Muscle of leg (tissue), 11 donors: ENCODE results near the gene CPNE5. TPM values are rescaled to one million over a fixed set of nuclear protein-coding genes. Genes with fewer than 3 reads are reported as not detected.

ENCODE experiments used
- DNase-seq: peaks from one replicate; pipeline ENCODE4 v3.0.0; 2013
- H3K27ac ChIP-seq: one replicate; pipeline ENCODE4 v1.5.1; 2013; ENCODE audit warnings: mild to moderate bottlenecking, low read length, control low read depth
- H3K27me3 ChIP-seq: one replicate; pipeline ENCODE4 v1.6.1; 2013; ENCODE audit warnings: low read length; ENCODE audit not compliant: control insufficient read depth, insufficient read depth
- H3K36me3 ChIP-seq: one replicate; pipeline ENCODE4 v1.6.1; 2013; ENCODE audit warnings: low read length; ENCODE audit not compliant: control insufficient read depth, insufficient read depth
- H3K4me1 ChIP-seq: one replicate; pipeline ENCODE4 v1.6.1; 2013; ENCODE audit warnings: low read length; ENCODE audit not compliant: control insufficient read depth, insufficient read depth
- H3K4me3 ChIP-seq: one replicate; pipeline ENCODE4 v1.5.1; 2013; ENCODE audit warnings: low read length, control low read depth
- H3K9me3 ChIP-seq: replicated peaks from 2 replicates; pipeline ENCODE4 v1.6.1; 2013; ENCODE audit warnings: low read depth, low read length; ENCODE audit not compliant: control insufficient read depth
- WGBS: methylation state at CpG from one replicate; pipeline ENCODE4 v1.1.5; 2013; ENCODE audit warnings: missing lambda C conversion rate; ENCODE audit not compliant: insufficient coverage; 5-methylcytosine and 5-hydroxymethylcytosine counted together
- polyA plus RNA-seq, 8 donors: library from polyadenylated mRNA; unstranded; fragments of 120-200 nt; gene quantifications; one replicate each; pipeline versions ENCODE4 v1.2.1 to v1.2.3, GENCODE V29; 2013; ENCODE audit warnings: inconsistent platforms in 1 of 8, low replicate concordance in 1 of 8; ENCODE audit not compliant: insufficient read length in 8 of 8, insufficient read depth in 1 of 8
- total RNA-seq: library from RNA; stranded (reverse); fragments of 120-200 nt; gene quantifications from one replicate; pipeline ENCODE4 v1.2.4, GENCODE V29; 2013

Gene CPNE5
- total and polyA plus RNA-seq, 9 donors, result 4.9 to 17.8 (median 8.2) TPM

DNA sequence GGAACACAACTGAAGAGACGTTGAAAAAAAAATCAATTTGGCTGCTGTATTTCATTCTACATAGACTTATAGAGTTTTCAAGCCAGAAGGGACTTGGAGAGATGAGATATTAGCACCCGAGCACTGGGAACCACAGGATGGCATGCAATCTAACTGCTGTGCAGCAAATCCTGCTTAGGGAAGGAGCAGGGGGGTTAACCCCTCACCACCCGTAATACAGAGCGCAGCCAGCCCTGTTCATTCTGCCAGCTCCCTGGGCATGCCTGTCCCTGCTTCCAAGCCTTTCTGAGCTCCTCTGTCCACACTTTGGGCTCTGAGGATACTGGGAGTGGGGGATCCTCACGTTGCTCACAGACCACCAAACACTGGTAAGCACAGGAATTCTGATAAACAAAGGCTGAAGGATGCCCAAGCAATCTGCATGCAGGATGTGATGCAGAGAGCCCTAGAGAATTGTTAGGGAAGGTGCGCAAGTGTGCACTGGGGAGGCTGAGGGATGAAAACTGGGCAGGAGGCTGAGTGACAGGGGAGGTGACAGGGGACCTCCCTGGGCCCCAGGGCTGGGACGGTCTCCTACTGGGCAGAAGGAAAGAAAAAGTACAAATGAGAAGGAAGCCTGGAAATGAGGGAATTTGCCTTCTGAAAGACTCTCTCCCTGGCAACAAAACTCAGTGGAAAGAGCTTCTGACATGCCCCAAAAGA is 34.0 kb downstream of the CPNE5 start:
- Histone ChIP-seq H3K36me3 (no peaks in the 10 kb centered on the region), H3K27ac (no peak overlapping the region), H3K9me3 (no peaks in the 10 kb centered on the region), H3K4me3 (no peak overlapping the region), H3K4me1 (peaks cover 8% of the 10 kb centered on the region), H3K27me3 (peaks cover 5% of the 10 kb centered on the region)
- 83% methylated on average over 1 of the region's 7 CpGs for WGBS
- DNase-seq, result no peak

DNA sequence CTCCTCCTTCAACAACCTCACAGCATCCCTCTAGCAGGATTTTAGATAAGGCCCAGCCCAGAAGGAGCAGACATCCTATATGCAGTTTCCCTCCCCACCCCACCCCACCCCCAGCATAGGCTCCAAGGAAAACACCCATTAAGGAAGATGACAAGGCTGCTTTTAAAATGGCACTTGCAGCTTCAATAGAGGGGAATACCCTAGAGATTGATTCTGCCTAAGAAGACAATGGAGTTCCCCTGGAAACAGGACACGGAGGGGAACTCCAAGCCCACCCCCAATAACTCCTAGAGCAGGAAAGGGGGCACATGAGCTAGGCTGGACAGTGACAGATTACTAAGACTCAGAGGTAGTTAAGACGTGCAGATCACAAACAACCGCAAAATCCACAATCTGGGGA is 34.7 kb downstream of the CPNE5 start:
- no peaks in the 10 kb centered on the region for H3K9me3 ChIP-seq
- H3K27me3 ChIP-seq, result peaks cover 5% of the 10 kb centered on the region
- H3K36me3 ChIP-seq, result no peaks in the 10 kb centered on the region
- peaks cover 5% of the 10 kb centered on the region for H3K4me1 ChIP-seq
- no peak overlapping the region for H3K4me3 ChIP-seq
- no peak overlapping the region for H3K27ac ChIP-seq
- 40% methylated on average over 1 of the region's 3 CpGs for WGBS
- no peak for DNase-seq

DNA sequence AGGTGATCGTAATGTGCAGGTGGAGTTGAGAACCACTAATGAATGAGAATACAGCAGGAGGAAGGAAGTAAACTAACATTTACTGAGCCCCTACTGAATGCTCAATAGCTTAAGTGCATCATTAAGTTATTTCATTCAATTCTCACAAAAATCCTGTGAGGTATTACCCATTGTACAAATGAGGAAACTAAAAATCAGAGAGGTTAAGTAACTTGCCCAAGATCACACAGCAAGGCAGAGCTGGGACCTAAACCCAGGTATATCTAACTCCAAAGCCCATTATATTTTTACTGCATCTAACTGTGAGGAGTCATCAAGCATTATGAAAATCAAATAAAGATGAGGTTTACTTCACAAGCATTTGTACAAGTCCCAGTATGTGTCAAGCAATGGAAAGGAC is 35.3 kb downstream of the CPNE5 start:
- no peak overlapping the region for H3K27ac ChIP-seq
- no peaks in the 10 kb centered on the region for H3K36me3 ChIP-seq
- no peak overlapping the region for H3K4me3 ChIP-seq
- DNase-seq, result no peak
- H3K4me1 ChIP-seq, result peaks cover 5% of the 10 kb centered on the region
- no peaks in the 10 kb centered on the region for H3K9me3 ChIP-seq
- WGBS, result no CpG with 5 or more reads among the region's 1 CpG
- peaks cover 5% of the 10 kb centered on the region for H3K27me3 ChIP-seq

DNA sequence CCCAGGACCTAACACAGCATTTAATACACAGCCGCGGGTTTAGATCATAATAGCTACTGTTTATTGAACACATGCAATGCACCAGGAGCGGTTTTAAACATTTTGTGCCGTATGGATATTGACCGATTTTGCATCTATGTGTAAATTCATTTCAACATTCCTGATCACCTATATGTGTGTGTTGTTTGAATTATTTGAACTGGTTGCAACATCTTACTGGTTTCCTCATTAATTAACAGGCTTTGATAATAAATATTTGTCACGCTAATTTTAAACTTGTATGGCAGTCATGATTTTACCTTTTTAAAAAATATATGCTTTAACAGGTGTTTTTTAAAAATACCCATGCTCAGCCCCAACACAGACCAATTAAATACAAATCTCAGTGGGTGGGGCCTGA is 35.8 kb downstream of the CPNE5 start:
- WGBS, result no CpG with 5 or more reads among the region's 6 CpGs
- Histone ChIP-seq H3K9me3 (no peaks in the 10 kb centered on the region), H3K4me1 (peaks cover 5% of the 10 kb centered on the region), H3K27me3 (peaks cover 5% of the 10 kb centered on the region), H3K36me3 (no peaks in the 10 kb centered on the region), H3K4me3 (no peak overlapping the region), H3K27ac (no peak overlapping the region)
- DNase-seq, result no peak

DNA sequence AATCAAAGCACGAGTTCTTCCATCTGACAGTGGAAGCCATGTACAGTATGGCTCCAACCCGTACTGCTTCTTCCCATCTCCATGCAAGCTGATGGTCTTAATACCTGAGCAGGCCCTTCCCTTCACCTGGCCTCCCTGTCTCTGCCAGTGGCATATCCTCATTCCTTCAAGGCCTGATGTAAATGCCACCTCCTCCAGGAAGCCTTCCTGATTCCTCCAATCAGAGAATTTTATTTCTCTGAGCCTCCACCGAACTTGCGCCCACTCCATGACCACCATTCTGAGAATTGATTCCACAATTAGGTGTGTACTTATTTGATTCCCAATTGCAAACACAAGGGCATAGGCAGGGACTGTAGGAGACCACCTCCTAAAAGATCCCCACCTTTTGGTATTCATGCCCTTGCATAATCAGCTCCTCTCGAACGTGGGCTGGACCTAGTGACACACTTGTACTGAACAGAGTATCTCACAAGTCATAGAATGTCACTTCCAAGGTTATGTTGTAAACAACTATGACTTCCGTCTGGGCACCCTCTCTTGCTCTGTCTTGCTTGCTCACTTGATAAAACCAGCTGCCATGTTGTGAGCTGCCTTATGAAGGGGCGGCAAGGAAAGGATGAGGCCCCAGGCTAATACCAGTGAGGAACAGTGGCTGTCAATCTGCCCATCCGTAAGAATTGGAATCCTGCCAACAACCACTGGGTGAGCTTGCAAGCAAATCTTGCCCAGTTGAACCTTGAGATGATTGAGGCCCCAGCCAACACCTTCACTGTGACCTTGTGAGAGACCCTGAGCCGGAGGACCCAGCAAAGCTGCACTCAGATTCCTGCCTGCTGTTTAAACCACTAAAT is 38.8 kb downstream of the CPNE5 start:
- Histone ChIP-seq H3K9me3 (no peaks in the 10 kb centered on the region), H3K4me3 (no peak overlapping the region), H3K27me3 (peaks cover 3% of the 10 kb centered on the region), H3K36me3 (no peaks in the 10 kb centered on the region), H3K27ac (no peak overlapping the region), H3K4me1 (peaks cover 5% of the 10 kb centered on the region)
- DNase-seq, result no peak
- WGBS, result 72% methylated on average over 7 of the region's 10 CpGs

DNA sequence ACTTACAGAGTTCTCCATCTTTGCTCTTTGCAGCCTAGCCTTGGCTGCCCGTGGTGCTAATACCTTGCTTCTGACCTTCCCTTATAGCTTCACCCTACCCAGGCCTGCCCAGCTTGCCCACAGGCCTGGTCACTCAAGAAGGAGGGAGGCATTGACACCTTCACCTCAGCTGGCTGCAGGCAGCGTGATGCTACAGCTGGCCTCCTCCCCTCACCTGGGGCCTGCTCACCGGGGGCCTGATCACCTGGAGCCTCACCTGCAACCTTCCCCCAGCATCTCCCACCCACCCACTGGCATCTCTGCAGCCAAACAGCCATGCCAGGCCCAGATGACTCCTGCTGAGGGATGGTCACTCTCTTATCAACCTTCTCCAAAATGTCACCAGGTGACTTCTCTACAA is 40.4 kb downstream of the CPNE5 start:
- Histone ChIP-seq H3K4me1 (peaks cover 12% of the 10 kb centered on the region), H3K9me3 (no peaks in the 10 kb centered on the region), H3K27ac (no peak overlapping the region), H3K4me3 (no peak overlapping the region), H3K36me3 (no peaks in the 10 kb centered on the region), H3K27me3 (no peaks in the 10 kb centered on the region)
- WGBS, result 74% methylated on average over 2 of the region's 3 CpGs
- DNase-seq, result no peak

DNA sequence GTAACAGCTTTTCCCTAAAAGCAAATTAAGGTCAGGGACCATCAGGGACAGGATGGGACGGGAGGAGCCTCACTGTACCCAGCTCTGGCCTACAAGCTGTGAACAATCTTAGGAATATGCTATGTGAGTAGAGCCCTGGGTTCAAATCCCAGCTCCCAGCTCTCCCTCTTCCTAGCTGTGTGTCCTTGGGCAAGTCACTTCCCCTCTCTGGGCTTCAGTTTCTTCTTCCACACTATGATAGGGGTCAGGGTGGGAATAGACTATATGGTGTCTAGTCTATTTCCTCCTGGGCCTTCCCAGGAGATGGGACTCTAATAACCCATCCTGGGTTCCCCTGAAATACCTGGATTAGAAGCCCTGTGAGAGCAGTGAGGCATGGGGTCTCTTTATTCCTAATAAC is 41.6 kb downstream of the CPNE5 start:
- Histone ChIP-seq H3K27ac (no peak overlapping the region), H3K4me3 (no peak overlapping the region), H3K9me3 (no peaks in the 10 kb centered on the region), H3K36me3 (no peaks in the 10 kb centered on the region), H3K4me1 (peaks cover 23% of the 10 kb centered on the region), H3K27me3 (peaks cover 3% of the 10 kb centered on the region)
- no peak for DNase-seq
- WGBS, result no CpG with 5 or more reads among the region's 1 CpG

DNA sequence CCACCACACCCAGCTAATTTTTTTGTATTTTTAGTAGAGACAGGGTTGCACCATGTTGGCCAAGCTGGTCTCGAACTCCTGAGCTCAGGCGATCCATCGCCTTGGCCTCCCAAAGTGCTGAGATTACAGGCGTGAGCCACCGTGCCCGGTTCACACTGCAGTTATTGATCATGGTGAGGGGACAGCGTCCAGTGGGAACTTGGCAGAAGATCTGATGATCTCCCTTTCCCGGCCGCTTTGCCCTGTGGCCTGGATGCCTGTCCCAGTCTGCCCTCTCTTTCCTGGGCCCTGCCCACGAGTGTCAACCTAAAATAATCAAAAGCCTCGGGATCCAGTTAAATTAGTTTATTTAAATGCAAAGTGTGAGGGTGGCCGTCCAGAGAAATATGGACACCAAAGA is 42.2 kb downstream of the CPNE5 start:
- H3K27ac ChIP-seq, result no peak overlapping the region
- no peaks in the 10 kb centered on the region for H3K9me3 ChIP-seq
- H3K4me3 ChIP-seq, result no peak overlapping the region
- H3K4me1 ChIP-seq, result peaks cover 23% of the 10 kb centered on the region
- peaks cover 3% of the 10 kb centered on the region for H3K27me3 ChIP-seq
- no peaks in the 10 kb centered on the region for H3K36me3 ChIP-seq
- DNase-seq, result no peak
- WGBS, result 93% methylated on average over 11 of the region's 12 CpGs

DNA sequence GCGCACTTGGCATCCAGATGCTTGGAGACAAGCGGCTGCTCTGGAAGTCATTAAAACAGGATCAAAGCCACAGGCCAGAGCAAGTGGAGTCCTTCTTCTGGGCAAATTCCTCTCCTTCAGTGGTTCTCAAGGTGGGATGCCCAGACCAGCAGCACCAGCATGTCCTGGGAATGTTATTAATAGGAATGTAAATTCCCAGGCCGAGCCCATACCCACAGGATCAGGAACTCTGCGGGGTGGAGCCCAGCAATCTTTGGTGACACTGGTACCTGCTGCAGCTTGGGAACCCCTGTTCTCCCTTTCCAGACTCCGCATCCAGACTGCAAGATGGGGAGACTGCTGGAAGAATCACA is 44.6 kb downstream of the CPNE5 start:
- no CpG with 5 or more reads among the region's 5 CpGs for WGBS
- no peaks in the 10 kb centered on the region for H3K9me3 ChIP-seq

DNA sequence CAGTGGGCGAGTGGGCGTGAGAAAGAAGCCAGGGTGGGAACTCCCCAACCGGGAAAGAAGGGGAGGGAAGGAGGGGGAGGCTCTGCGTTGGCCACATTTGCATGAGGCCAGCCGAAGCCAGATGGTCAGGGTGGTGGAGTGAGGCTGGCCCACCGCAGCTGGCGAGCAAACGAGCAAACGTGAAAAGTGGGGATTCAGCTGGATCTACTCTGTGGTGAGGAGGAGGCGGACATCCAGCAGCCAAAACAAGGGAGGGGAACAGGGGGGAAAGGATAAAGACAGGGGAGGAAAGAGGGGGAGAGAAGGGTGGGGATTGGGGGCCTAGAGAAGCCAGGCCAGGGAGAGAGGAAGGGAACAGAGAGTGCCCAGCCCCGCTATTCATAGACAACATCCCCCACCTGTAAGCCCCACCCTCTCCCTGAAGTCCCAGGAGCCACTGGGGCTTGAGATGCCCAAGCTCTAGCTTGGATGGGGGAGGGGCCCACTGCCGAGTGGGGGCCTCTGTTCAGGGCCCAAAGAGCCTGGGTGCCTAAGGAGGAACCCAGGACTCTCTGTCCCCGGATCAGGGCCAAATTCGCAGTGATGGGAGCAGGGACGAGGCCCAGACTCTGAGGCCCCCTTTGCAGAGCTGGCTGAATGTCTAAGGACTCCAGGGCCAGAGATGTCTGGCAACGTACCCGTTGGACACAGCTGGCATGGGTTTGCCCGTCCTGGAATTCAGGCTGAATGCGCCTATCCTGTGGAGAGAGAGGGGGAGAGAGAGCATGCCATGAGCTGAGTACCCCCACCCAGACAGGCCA is 45.1 kb downstream of the CPNE5 start:
- Histone ChIP-seq H3K27me3 (peaks cover 3% of the 10 kb centered on the region), H3K9me3 (no peaks in the 10 kb centered on the region), H3K36me3 (no peaks in the 10 kb centered on the region), H3K4me3 (no peak overlapping the region), H3K4me1 (peaks cover 23% of the 10 kb centered on the region), H3K27ac (peak overlapping the region; percentile 53)
- 14% methylated on average over 15 of the region's 19 CpGs for WGBS
- DNase-seq, result peak; percentile 75

More for the DNA sequence above, 44.6 kb downstream of the CPNE5 start:
- DNase-seq, result no peak
- Histone ChIP-seq H3K4me3 (no peak overlapping the region), H3K4me1 (peaks cover 23% of the 10 kb centered on the region), H3K36me3 (no peaks in the 10 kb centered on the region), H3K27ac (peak overlapping the region; percentile 10), H3K27me3 (peaks cover 3% of the 10 kb centered on the region)
